Thoracic aorta (tissue), 2 donors: ENCODE measurements around the gene GPR119. TPM values are rescaled to one million over a fixed set of nuclear protein-coding genes. Genes with fewer than 3 reads are reported as not detected.
A peak's percentile ranks its signal among the peaks of the same experiment; 100 is the strongest.
"Not testable (repeated sequence)": the region's sequence is repeated elsewhere in the genome, so short reads cannot be mapped to it uniquely, and the experiment has no call there.

Source experiments
- ATAC-seq: fragments of 150-250 bp; one replicate; pipeline ENCODE4 v1.8.0; 2017; ENCODE audit warnings: low read depth; ENCODE audit not compliant: insufficient number of reproducible peaks, low FRiP score
- DNase-seq: peaks from one replicate; pipeline ENCODE4 v3.0.0-alpha.2; 2020; ENCODE audit warnings: low spot score
- H3K27ac ChIP-seq, 2 donors: fragments of 200-600 bp; sonication (generic); 1 replicate in 1 of 2; 2 replicates in 1 of 2; pipeline ENCODE4 v1.5.1; 2016; ENCODE audit warnings: mild to moderate bottlenecking in 2 of 2, moderate library complexity in 2 of 2
- H3K27me3 ChIP-seq: fragments of 200-600 bp; sonication (generic); replicated peaks from 2 replicates; pipeline ENCODE4 v1.6.0; 2016; ENCODE audit warnings: mild to moderate bottlenecking; ENCODE audit not compliant: insufficient read depth
- H3K36me3 ChIP-seq: fragments of 200-600 bp; sonication (generic); one replicate; pipeline ENCODE4 v1.5.1; 2016
- H3K4me1 ChIP-seq, 2 donors: fragments of 200-600 bp; sonication (generic); 1 replicate in 1 of 2; 2 replicates in 1 of 2; pipeline versions ENCODE4 v1.5.1 to v1.6.0; 2016; ENCODE audit warnings: low read depth in 2 of 2, mild to moderate bottlenecking in 1 of 2; ENCODE audit not compliant: control insufficient read depth in 1 of 2
- H3K4me3 ChIP-seq: fragments of 200-600 bp; sonication (generic); 2 replicates; pipeline ENCODE4 v1.5.1; 2016; ENCODE audit warnings: mild to moderate bottlenecking
- H3K9me3 ChIP-seq: fragments of 200-600 bp; sonication (generic); 2 replicates; pipeline ENCODE4 v1.5.1; 2016
- CTCF ChIP-seq: fragments of 200-600 bp; sonication (generic); IDR thresholded peaks from one replicate; pipeline ENCODE4 v1.5.1; 2019; ENCODE audit warnings: antibody characterized with exemption
- total RNA-seq, 2 donors: library from RNA; depleted of rRNA; stranded (reverse); fragments of >200 nt; gene quantifications; one replicate each; pipeline versions ENCODE4 v1.1.0 to v1.2.3, GENCODE V29; 2016

The GPR119 gene
- total RNA-seq, 2 donors from 2014 or later = not detected

GRCh38 chrX:130376077-130376476 is 9.4 kb downstream of the GPR119 start:
- ATAC-seq (no peak), DNase-seq (no peak)
- TF ChIP-seq CTCF = no peak
- Histone ChIP-seq H3K36me3 (no peaks in the 10 kb centered on the region), H3K27me3 (no peaks in the 10 kb centered on the region), H3K4me1 (no peaks in the 10 kb centered on the region), H3K27ac (no peak overlapping the region), H3K4me3 (no peak overlapping the region), H3K9me3 (no peaks in the 10 kb centered on the region)

- H3K4me1 ChIP-seq, ATAC-seq, H3K36me3 ChIP-seq, H3K9me3 ChIP-seq, H3K4me3 ChIP-seq, DNase-seq, H3K27me3 ChIP-seq, H3K27ac ChIP-seq: not testable (repeated sequence)
These were observed 33.4 kb downstream of the GPR119 start for GRCh38 chrX:130352050-130352449.

DNA sequence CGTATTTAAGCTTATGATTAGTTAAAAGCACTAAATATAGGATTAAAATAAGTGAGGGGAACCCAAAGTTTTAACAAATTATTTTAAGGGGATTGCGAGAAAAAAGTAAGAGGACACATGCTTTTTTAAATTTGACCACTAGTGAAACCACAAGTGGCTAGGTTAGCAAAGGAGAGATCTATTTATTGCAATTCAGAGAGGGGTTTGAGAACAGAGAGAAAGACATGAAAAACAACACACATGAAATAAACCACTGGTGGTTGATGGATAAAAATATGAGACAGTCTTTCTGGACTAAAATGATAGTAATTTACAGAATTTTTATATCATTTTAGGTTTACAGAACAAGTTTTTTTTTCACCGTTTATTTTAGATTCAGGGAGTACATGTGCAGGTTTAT is 33.9 kb downstream of the GPR119 start:
- DNase-seq (no peak), ATAC-seq (no peak)
- no peak for TF ChIP-seq CTCF
- Histone ChIP-seq H3K4me3 (no peak overlapping the region), H3K27me3 (no peaks in the 10 kb centered on the region), H3K36me3 (no peaks in the 10 kb centered on the region), H3K27ac (no peak overlapping the region), H3K4me1 (peaks cover 3 to 7% of the 10 kb centered on the region in 2 donors), H3K9me3 (no peaks in the 10 kb centered on the region)

DNA sequence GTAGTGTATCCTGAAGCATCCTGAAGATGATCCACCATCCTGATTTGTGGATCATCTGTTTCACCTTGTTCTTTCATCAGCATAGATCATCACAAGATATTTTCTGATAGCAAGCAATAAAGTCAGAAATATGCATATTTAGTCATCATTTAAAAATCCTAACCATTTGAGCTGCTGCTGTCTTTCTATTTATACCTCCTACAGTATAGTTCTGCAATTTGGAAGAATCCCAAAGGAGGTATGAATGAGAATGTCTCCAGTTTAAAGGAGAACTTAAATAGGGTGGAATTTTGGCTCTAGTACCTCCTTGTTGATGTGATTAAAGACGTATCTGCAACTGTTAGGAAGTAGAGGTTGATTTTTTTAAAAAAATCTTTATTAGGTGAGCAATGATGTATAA is 38.2 kb downstream of the GPR119 start:
- H3K4me3 ChIP-seq = no peak overlapping the region
- no peaks in the 10 kb centered on the region for H3K9me3 ChIP-seq
- no peaks in the 10 kb centered on the region for H3K36me3 ChIP-seq
- no peak for ATAC-seq
- H3K27ac ChIP-seq = peak overlapping the region in 1 of 2 donors; percentile 26
- peaks cover 3 to 12% of the 10 kb centered on the region in 2 donors for H3K4me1 ChIP-seq
- no peak for TF ChIP-seq CTCF
- no peak for DNase-seq
- H3K27me3 ChIP-seq = no peaks in the 10 kb centered on the region

DNA sequence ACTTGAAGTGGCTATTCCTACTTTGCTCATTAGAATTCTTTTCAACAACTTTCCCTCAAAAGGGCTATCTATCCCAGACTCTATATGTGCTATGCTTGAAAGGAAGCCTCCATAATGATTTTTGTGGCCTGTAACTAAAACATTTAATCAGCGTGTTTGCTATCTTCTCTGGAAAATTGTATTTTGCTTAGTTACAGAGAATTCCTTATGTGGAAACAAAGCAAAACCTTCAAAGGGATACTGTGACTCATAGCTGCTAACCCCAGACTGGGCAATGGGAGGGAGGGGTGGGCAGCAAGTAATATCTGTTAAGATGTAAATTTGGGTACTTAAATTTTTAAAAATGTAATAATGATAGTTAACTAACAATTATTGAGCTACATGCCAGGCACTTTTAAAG is 42.1 kb downstream of the GPR119 start:
- peaks cover 3 to 12% of the 10 kb centered on the region in 2 donors for H3K4me1 ChIP-seq
- ATAC-seq = no peak
- no peak overlapping the region for H3K27ac ChIP-seq
- no peak overlapping the region for H3K4me3 ChIP-seq
- H3K9me3 ChIP-seq = no peaks in the 10 kb centered on the region
- H3K36me3 ChIP-seq = no peaks in the 10 kb centered on the region
- DNase-seq = no peak
- H3K27me3 ChIP-seq = no peaks in the 10 kb centered on the region
- TF ChIP-seq CTCF = no peak

GRCh38 chrX:130340271-130340670 is 45.2 kb downstream of the GPR119 start:
- no peaks in the 10 kb centered on the region for H3K4me1 ChIP-seq
- TF ChIP-seq CTCF = no peak
- ATAC-seq (no peak), DNase-seq (no peak)
- H3K4me3 ChIP-seq = peak overlapping the region; percentile 80
- peak overlapping the region in 1 of 2 donors; percentile 14 for H3K27ac ChIP-seq
- H3K36me3 ChIP-seq = no peaks in the 10 kb centered on the region
- no peaks in the 10 kb centered on the region for H3K9me3 ChIP-seq
- H3K27me3 ChIP-seq = no peaks in the 10 kb centered on the region
